AG04450 (cell line): ENCODE data around the gene TPGS1. TPM values are rescaled to one million over a fixed set of nuclear protein-coding genes. Genes with fewer than 3 reads are reported as not detected.

ENCODE experiments used
- CTCF ChIA-PET: fragments of 300-600, 350-600 bp; formaldehyde crosslinking; extraction: SDS; loops from one replicate; lab custom pipeline; 2022; ENCODE audit warnings: antibody characterized with exemption, inconsistent platforms; lab: Charles Lee
- POLR2A ChIA-PET: fragments of 350-600 bp; formaldehyde crosslinking; extraction: SDS; loops from one replicate; lab custom pipeline; 2021; ENCODE audit warnings: antibody characterized with exemption, inconsistent platforms; lab: Yijun Ruan, JAX
- DNase-seq: peaks from one replicate; pipeline ENCODE4 v3.0.0-alpha.2; 2011; ENCODE audit warnings: low read depth, low spot score
- H3K27ac ChIP-seq: one replicate; pipeline ENCODE4 v1.5.1; 2012; ENCODE audit warnings: low read depth, low read length, control low read depth
- H3K27me3 ChIP-seq: one replicate; pipeline ENCODE4 v1.6.0; 2012; ENCODE audit warnings: low read length; ENCODE audit not compliant: control insufficient read depth, insufficient read depth
- H3K4me3 ChIP-seq: 2 replicates; pipeline ENCODE4 v1.5.1; 2011; ENCODE audit warnings: mild to moderate bottlenecking, low read depth, low read length, control low read depth
- H3K9me3 ChIP-seq: 2 replicates; pipeline ENCODE4 v1.5.1; 2012; ENCODE audit warnings: low read length; ENCODE audit not compliant: control insufficient read depth, insufficient read depth
- CTCF ChIP-seq: IDR thresholded peaks from 2 replicates; pipeline ENCODE4 v1.5.1; 2011; ENCODE audit warnings: low read depth, low read length, control low read depth, inconsistent platforms
- polyA plus RNA-seq: library from polyadenylated mRNA; depleted of rRNA; stranded (reverse); fragments of >200 nt; gene quantifications from 2 replicates; pipeline ENCODE4 v1.2.3, GENCODE V29; 2011

TPGS1 gene
- polyA plus RNA-seq, 1 experiment: 2.6 TPM

GRCh38 chr19:536881-537404 lies 29.6 kb downstream of the TPGS1 start:
- no peak for TF ChIP-seq CTCF
- Histone ChIP-seq H3K9me3 (no peaks in the 10 kb centered on the region; the same call in 1 of the 2 replicates), H3K4me3 (no peak overlapping the region), H3K27ac (no peak overlapping the region), H3K27me3 (no peaks in the 10 kb centered on the region)
- no peak for DNase-seq
- ChIA-PET POLR2A (no interaction called here), CTCF (no interaction called here)

GRCh38 chr19:538641-539428 lies 31.5 kb downstream of the TPGS1 start:
- DNase-seq: no peak
- H3K9me3 ChIP-seq: peaks cover 7% of the 10 kb centered on the region; the same call in 1 of the 2 replicates
- TF ChIP-seq CTCF: no peak
- H3K27me3 ChIP-seq: no peaks in the 10 kb centered on the region
- no peak overlapping the region for H3K4me3 ChIP-seq
- ChIA-PET POLR2A (no interaction called here), CTCF (no interaction called here)
- H3K27ac ChIP-seq: no peak overlapping the region

GRCh38 chr19:539429-540030 lies 32.2 kb downstream of the TPGS1 start:
- DNase-seq: no peak
- CTCF ChIA-PET: no interaction called here
- H3K9me3 ChIP-seq: peaks cover 7% of the 10 kb centered on the region; the same call in 1 of the 2 replicates
- H3K4me3 ChIP-seq: no peak overlapping the region
- POLR2A ChIA-PET: no interaction called here
- no peak for TF ChIP-seq CTCF
- no peaks in the 10 kb centered on the region for H3K27me3 ChIP-seq
- H3K27ac ChIP-seq: no peak overlapping the region

- no peak for DNase-seq
Measured at GRCh38 chr19:540867-541637, 33.8 kb downstream of the TPGS1 start.

More at GRCh38 chr19:540867-541637, 33.8 kb downstream of the TPGS1 start:
- CTCF ChIA-PET: no interaction called here
- no peak overlapping the region for H3K27ac ChIP-seq
- TF ChIP-seq CTCF: no peak
- no peaks in the 10 kb centered on the region for H3K27me3 ChIP-seq
- POLR2A ChIA-PET: no interaction called here
- peaks cover 7% of the 10 kb centered on the region; the same call in 1 of the 2 replicates for H3K9me3 ChIP-seq
- no peak overlapping the region for H3K4me3 ChIP-seq
